Measurements from ENCODE around the gene POMT1. TPM values are rescaled to one million over a fixed set of nuclear protein-coding genes. Genes with fewer than 3 reads are reported as not detected.

POMT1 gene
- total RNA-seq (2014; rRNA removed; shearing (Covaris generic)) = 23.3 and 25.5 TPM in 2 replicates

GRCh38 chr9:131502781-131503625 is at the start of gene POMT1:
POMT1 (plus strand) TSS chr9:131502918; CDS start chr9:131504219, 1,301 bp downstream.

GRCh38 chr9:131530920-131531832 is 28.5 kb downstream of the POMT1 start, which contains the start of gene UCK1:
UCK1 (minus strand) TSS chr9:131531263; CDS start chr9:131531174, 89 bp downstream.

GRCh38 chr9:131545003-131545785 is 42.5 kb downstream of the POMT1 start, which contains the start of gene PRRT1B:
PRRT1B (plus strand) TSS chr9:131545523; CDS start chr9:131545616, 93 bp downstream.

Small RNA genes lying within 50 kb of the gene (small RNA-seq; reads per million reads assigned to genes)
- gene SNORD62A = 0.25 reads per million
- gene SNORD62B = 0.29 reads per million

Other genes starting within 250 kb of the POMT1 start
- 6.7 and 6.9 TPM in 2 replicates for gene FAM78A, start 226.4 kb upstream of the POMT1 start, total RNA-seq (2014; rRNA removed; shearing (Covaris generic))
- 8.4 and 8.9 TPM in 2 replicates for gene PLPP7, start 213.2 kb upstream of the POMT1 start, total RNA-seq (2014; rRNA removed; shearing (Covaris generic))
- gene PRRC2B, start 108.8 kb upstream of the POMT1 start, total RNA-seq (2014; rRNA removed; shearing (Covaris generic)) = 120 and 122 TPM in 2 replicates
- gene UCK1, start 28.3 kb downstream of the POMT1 start, total RNA-seq (2014; rRNA removed; shearing (Covaris generic)) = 48.5 and 59.1 TPM in 2 replicates
- not detected in 2 replicates for gene PRRT1B, start 42.6 kb downstream of the POMT1 start, total RNA-seq (2014; rRNA removed; shearing (Covaris generic))
- gene RAPGEF1, start 237.2 kb downstream of the POMT1 start, total RNA-seq (2014; rRNA removed; shearing (Covaris generic)) = 17.4 and 19.9 TPM in 2 replicates